ENCODE data around the gene ERCC6L.

DNA sequence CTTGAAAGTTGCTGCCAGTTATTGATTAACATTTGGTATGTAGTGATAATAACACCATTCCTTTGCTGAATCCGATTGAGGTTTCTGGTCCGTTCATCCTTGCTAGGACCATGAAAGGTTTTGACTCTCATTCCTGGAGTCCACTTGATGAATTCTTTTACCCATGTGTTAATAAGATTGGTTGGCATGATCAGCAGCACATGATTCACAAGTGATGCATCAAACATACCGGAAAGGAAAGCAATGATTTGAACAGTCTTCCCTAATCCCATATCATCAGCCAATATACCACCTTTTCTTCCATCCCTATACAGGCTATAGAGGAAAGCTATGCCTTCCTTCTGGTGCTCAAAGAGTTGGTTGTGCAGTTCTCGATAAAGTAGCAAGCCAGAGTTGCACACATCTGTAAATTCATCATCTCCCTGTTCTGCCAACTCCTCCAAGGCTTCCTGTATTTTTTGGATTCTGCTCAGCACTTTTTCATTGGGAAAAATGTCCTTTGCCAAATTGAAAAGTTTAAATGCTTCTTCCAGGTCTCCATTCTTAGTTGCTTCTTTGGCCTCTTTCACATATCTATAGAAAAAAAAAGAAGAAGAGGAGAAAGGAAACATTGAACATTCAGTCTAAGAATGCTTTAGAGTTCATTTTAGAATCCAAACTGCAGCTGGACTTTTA lies 30.6 kb downstream of the ERCC6L start:
- TF ChIP-seq, protein P1, sequence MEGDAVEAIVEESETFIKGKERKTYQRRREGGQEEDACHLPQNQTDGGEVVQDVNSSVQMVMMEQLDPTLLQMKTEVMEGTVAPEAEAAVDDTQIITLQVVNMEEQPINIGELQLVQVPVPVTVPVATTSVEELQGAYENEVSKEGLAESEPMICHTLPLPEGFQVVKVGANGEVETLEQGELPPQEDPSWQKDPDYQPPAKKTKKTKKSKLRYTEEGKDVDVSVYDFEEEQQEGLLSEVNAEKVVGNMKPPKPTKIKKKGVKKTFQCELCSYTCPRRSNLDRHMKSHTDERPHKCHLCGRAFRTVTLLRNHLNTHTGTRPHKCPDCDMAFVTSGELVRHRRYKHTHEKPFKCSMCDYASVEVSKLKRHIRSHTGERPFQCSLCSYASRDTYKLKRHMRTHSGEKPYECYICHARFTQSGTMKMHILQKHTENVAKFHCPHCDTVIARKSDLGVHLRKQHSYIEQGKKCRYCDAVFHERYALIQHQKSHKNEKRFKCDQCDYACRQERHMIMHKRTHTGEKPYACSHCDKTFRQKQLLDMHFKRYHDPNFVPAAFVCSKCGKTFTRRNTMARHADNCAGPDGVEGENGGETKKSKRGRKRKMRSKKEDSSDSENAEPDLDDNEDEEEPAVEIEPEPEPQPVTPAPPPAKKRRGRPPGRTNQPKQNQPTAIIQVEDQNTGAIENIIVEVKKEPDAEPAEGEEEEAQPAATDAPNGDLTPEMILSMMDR (IDR thresholded peaks at IDR 0.05) = no peak
- no peak for TF ChIP-seq EZH2 (IDR thresholded peaks at IDR 0.05; ENCODE audit: borderline replicate concordance, insufficient read depth, low read depth, low read length, poor library complexity, severe bottlenecking)
